Cardiac muscle cell (in vitro differentiated cells and primary cell): ENCODE measurements around the gene OR9Q1. TPM values are rescaled to one million over a fixed set of nuclear protein-coding genes. Genes with fewer than 3 reads are reported as not detected.

ENCODE experiments used
- DNase-seq, 2 donors: peaks; one replicate each; pipeline versions ENCODE4 v3.0.0 to v3.0.0-alpha.2; 2010 to 2017; ENCODE audit warnings: low read depth in 1 of 2, low spot score in 1 of 2
- H3K27ac ChIP-seq: fragments of 200-600 bp; sonication (generic); 2 replicates; pipeline ENCODE4 v1.5.1; 2016
- H3K27me3 ChIP-seq: fragments of 200-600 bp; sonication (generic); 2 replicates; pipeline ENCODE4 v1.6.0; 2016; ENCODE audit warnings: control low read depth
- H3K36me3 ChIP-seq: fragments of 200-600 bp; sonication (generic); 2 replicates; pipeline ENCODE4 v1.5.1; 2016; ENCODE audit warnings: control low read depth
- H3K4me1 ChIP-seq: fragments of 200-600 bp; sonication (generic); 2 replicates; pipeline ENCODE4 v1.8.1; 2017; ENCODE audit warnings: low read depth, mild to moderate bottlenecking, mixed run types
- H3K4me3 ChIP-seq: fragments of 200-600 bp; sonication (generic); 2 replicates; pipeline ENCODE4 v1.5.1; 2016; ENCODE audit warnings: mild to moderate bottlenecking
- H3K9me3 ChIP-seq: fragments of 200-600 bp; sonication (generic); 2 replicates; pipeline ENCODE4 v1.5.1; 2017; ENCODE audit warnings: low read depth, mild to moderate bottlenecking, control low read depth
- CTCF ChIP-seq: IDR thresholded peaks from 2 replicates; pipeline ENCODE4 v1.5.1; 2012; ENCODE audit warnings: low read depth, mild to moderate bottlenecking, low read length
- polyA plus RNA-seq: library from polyadenylated mRNA; unstranded; fragments of >200 nt; fragmentation: Nextera tagmentation; extraction: Ambion mirVana; gene quantifications from 2 replicates; pipeline ENCODE4 v1.2.1, GENCODE V29; 2016
- total RNA-seq: library from RNA; depleted of rRNA; stranded (reverse); fragments of >200 nt; gene quantifications from 2 replicates; pipeline ENCODE4 v1.2.3, GENCODE V29; 2016

The OR9Q1 gene
- total and polyA plus RNA-seq, 2 experiments from 2014 or later, result not detected

- Histone ChIP-seq H3K27ac (no peak overlapping the region), H3K4me3 (no peak overlapping the region), H3K36me3 (no peaks in the 10 kb centered on the region), H3K27me3 (no peaks in the 10 kb centered on the region), H3K9me3 (no peaks in the 10 kb centered on the region), H3K4me1 (no peaks in the 10 kb centered on the region)
- no peak for DNase-seq
- no peak for TF ChIP-seq CTCF
These were observed 15.9 kb downstream of the OR9Q1 start for GRCh38 chr11:58039589-58039988.

GRCh38 chr11:58043379-58043778, 19.7 kb downstream of the OR9Q1 start:
- no peaks in the 10 kb centered on the region for H3K36me3 ChIP-seq
- no peak overlapping the region for H3K27ac ChIP-seq
- H3K9me3 ChIP-seq, result no peaks in the 10 kb centered on the region
- no peak for DNase-seq
- H3K27me3 ChIP-seq, result no peaks in the 10 kb centered on the region
- TF ChIP-seq CTCF, result no peak
- H3K4me3 ChIP-seq, result no peak overlapping the region
- no peaks in the 10 kb centered on the region for H3K4me1 ChIP-seq

- Histone ChIP-seq H3K36me3 (no peaks in the 10 kb centered on the region), H3K9me3 (no peaks in the 10 kb centered on the region), H3K27me3 (no peaks in the 10 kb centered on the region), H3K27ac (no peak overlapping the region), H3K4me1 (no peaks in the 10 kb centered on the region), H3K4me3 (no peak overlapping the region)
- DNase-seq, result no peak
- TF ChIP-seq CTCF, result no peak
These were observed 22.6 kb downstream of the OR9Q1 start for GRCh38 chr11:58046231-58046630.

DNA sequence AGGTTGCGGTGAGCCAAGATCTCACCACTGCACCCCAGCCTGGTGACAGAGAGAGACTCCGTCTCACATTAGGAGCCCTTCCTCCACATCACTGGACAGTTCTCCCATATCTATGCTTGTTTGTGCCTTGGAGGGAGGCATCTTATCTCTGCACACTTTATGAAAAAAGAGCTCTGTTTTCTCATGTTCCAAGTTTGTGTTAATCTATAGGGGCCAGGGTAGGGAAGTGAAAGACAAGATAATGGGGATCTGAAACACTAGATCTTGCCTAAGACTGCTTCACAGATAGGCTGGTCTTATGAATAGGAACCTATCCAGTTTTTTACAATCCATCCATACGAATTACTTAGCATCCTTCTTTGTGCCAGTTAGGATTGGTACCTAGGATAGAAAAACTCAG, 24.1 kb downstream of the OR9Q1 start:
- Histone ChIP-seq H3K4me3 (no peak overlapping the region), H3K4me1 (no peaks in the 10 kb centered on the region), H3K27ac (no peak overlapping the region), H3K36me3 (no peaks in the 10 kb centered on the region), H3K9me3 (no peaks in the 10 kb centered on the region), H3K27me3 (no peaks in the 10 kb centered on the region)
- TF ChIP-seq CTCF, result no peak
- DNase-seq, result no peak

DNA sequence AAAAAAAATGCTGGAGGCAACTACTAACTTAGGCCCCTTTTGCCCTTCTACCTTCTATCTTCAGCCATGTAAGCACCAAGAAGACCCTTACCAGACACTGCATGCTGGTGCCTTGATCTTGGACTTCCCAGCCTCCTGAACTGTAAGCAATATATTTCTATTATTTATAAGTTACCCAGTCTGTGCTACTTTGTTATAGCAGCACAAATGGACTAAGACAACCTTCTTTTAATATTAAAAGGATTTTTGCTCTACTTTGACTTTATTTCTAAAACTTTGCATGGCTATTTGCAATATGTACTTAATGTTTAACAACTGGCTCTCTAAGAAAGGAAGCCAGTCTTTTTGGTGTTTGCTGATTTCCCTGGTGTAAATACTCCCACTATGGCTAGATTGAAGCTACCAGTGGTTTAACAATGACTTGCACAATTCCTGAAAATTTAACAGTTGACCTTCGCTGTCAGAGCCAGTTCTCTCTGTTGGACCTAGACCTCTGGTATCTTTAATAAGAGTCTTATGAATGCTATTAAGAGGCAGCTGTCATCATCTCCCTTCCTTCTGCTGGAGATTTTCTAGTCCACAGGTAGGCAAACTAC, 32.2 kb downstream of the OR9Q1 start:
- H3K36me3 ChIP-seq, result no peaks in the 10 kb centered on the region
- H3K27ac ChIP-seq, result no peak overlapping the region
- no peak overlapping the region for H3K4me3 ChIP-seq
- no peaks in the 10 kb centered on the region for H3K27me3 ChIP-seq
- TF ChIP-seq CTCF, result no peak
- no peaks in the 10 kb centered on the region for H3K9me3 ChIP-seq
- H3K4me1 ChIP-seq, result peaks cover 14% of the 10 kb centered on the region
- DNase-seq, result no peak
